Measurements from ENCODE around the gene RGS3. TPM values are rescaled to one million over a fixed set of nuclear protein-coding genes. Genes with fewer than 3 reads are reported as not detected.

The RGS3 gene
- total RNA-seq, 4 donors from 2014 or later, result 5.9 to 11.8 (median 9.8) TPM

DNA sequence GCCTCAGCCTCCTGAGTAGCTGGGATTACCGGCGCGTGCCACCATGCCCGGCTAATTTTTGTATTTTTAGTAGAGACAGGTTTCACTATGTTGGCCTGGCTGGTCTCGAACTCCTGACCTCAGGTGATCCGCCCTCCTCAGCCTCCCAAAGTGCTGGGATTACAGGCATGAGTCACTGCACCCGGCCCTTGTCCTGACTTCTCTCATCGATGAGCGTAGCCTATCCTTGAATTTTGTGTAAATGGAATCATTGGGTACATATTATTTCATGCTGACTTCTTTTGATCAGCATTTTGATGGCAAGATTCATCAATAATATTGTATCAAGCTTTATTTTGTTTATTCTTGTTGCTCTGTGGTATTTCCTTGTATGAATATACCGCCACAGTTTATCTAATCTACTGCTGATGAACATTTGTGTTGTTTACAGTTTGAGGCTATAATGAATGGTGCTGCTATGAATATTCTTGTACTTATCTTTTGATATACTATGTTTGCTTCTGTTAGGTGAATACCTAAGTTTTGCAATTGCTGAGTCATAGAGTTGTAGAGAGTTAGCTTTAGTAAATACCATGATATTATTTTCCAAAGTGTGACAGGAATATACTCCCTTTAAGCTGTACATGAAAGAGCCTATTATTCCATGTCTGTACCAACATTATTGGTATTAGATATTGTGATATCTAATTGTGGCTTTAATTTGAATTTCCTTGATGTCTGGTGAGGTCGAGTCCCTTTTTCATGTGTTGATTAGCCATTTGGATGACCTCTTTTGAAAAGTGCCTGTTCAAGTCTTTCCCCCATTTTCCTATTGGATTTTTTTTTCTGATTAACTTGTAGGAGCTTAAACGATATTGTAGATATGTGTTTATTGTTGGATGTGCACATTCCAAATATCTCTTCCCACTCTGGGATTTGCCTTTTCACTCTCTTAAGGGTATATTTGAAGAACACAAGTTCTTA lies 107.5 kb downstream of the RGS3 start:
- ATAC-seq (no peak), DNase-seq (peak in 1 of 2 donors; percentile 6)
- Histone ChIP-seq H3K4me3 (no peak overlapping the region), H3K27me3 (no peaks in the 10 kb centered on the region), H3K36me3 (no peaks in the 10 kb centered on the region), H3K9me3 (no peaks in the 10 kb centered on the region), H3K27ac (peak overlapping the region in 3 of 4 donors; percentile 16 to 79 (median 71)), H3K4me1 (peaks cover 58 to 73% of the 10 kb centered on the region in 2 donors)
- intact Hi-C loops (cut with DNase I; ENCODE audit: low total_unique reads), result no loop called here
- TF ChIP-seq, protein P1, sequence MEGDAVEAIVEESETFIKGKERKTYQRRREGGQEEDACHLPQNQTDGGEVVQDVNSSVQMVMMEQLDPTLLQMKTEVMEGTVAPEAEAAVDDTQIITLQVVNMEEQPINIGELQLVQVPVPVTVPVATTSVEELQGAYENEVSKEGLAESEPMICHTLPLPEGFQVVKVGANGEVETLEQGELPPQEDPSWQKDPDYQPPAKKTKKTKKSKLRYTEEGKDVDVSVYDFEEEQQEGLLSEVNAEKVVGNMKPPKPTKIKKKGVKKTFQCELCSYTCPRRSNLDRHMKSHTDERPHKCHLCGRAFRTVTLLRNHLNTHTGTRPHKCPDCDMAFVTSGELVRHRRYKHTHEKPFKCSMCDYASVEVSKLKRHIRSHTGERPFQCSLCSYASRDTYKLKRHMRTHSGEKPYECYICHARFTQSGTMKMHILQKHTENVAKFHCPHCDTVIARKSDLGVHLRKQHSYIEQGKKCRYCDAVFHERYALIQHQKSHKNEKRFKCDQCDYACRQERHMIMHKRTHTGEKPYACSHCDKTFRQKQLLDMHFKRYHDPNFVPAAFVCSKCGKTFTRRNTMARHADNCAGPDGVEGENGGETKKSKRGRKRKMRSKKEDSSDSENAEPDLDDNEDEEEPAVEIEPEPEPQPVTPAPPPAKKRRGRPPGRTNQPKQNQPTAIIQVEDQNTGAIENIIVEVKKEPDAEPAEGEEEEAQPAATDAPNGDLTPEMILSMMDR (IDR thresholded peaks at IDR 0.05 in 4 of 5, conservative IDR thresholded peaks at IDR 0.05 in 1 of 5), result no peak
- TF ChIP-seq POLR2A (IDR thresholded peaks at IDR 0.05), result no peak
- in situ Hi-C loops (cut with MboI; ENCODE audit: low sequenced_read_pairs in 4 of 4), result no loop called here

DNA sequence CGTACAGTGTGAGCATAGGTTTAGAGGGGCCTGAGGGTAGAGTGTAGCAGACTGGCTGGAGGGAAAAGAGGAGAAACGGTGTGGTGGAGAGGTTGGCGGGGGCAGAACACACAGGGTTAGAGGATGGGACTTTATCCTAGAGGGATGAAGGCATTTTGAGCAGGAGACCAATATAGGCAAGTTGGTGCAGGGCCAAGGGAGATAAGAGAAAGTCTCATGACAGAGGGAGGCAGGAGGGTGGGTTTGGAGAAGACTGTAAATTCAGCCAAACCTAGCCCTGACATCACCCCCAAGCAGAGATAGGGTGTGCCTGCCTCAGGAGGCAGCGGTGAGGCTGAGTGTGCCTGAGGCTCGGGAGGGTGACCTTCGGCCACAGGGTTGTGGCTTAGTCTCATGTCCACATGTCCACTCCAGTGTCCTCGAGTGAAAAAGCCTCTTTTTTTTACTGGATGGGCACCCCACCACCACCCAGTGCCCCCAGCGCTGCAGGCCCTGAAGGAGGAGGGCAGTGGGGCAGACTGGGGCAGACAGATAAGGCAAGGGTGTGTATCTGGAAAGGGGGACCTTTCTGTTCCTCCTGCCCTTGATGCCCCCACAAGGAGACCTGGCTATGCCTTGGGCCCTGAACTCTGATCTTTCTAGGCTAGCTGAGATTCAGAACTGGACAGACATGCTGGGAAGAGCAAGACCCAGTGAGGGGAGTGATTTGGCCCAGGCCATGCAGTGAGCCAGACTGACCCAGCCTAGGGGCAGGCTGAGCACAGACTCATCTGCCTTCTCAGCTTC lies 108.7 kb downstream of the RGS3 start:
- Histone ChIP-seq H3K27me3 (no peaks in the 10 kb centered on the region), H3K4me1 (peaks cover 51 to 65% of the 10 kb centered on the region in 2 donors), H3K36me3 (no peaks in the 10 kb centered on the region), H3K27ac (peak overlapping the region; percentile 60 to 73 (median 70)), H3K4me3 (no peak overlapping the region), H3K9me3 (no peaks in the 10 kb centered on the region)
- intact Hi-C loops (cut with DNase I; ENCODE audit: low total_unique reads) (no loop called here), in situ Hi-C loops (cut with MboI; ENCODE audit: low sequenced_read_pairs in 4 of 4) (no loop called here)
- TF ChIP-seq POLR2A (IDR thresholded peaks at IDR 0.05), result no peak
- TF ChIP-seq, protein P1 (IDR thresholded peaks at IDR 0.05 in 4 of 5, conservative IDR thresholded peaks at IDR 0.05 in 1 of 5), result no peak
- ATAC-seq (no peak), DNase-seq (peak in 1 of 2 donors; percentile 13)

DNA sequence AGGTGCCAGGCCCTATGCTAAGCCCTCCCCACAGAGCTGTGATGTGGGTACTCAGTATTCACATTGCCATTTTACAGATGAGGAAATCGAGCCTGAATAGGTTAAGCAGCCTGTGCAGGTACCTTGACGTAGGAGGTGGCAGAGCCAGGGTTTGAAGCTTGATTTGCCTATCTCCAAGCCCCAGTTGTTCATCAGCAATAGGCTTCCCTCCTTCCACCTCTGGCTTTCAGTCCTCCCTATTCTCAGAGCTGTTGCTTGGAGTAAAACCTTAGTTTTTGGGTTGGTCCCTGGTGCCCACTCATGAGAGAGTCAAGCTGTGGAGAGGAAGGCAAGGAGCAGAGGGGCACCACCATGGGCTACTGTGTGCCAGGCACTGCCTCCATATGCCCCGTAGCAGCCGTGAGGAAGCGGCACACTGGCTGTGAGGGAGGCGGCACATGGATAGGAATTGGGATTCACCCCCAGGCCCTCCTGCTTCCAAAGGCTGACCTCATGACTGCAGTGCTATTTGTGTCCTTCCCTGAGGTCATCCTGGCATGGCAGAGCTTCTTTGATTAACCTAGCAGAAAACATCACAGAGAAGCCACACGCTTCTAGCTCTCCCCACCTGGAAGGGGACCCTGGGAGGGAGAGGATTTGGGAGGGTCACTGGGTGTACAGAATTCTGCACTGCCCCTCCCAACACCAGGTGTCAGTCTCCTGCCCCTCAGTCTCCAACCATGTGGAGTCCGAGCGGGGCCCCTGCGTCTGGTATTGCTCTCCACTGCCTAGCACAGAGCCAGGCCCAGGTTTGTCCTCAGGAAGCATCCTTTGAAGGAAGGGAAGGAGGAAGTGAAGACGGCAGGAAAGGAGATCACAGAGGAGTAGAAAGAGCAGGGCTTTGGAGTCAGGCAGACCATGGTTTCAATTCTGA lies 109.8 kb downstream of the RGS3 start:
- in situ Hi-C loops (cut with MboI; ENCODE audit: low sequenced_read_pairs in 4 of 4) (no loop called here), intact Hi-C loops (cut with DNase I; ENCODE audit: low total_unique reads) (no loop called here)
- Histone ChIP-seq H3K27me3 (no peaks in the 10 kb centered on the region), H3K4me1 (peaks cover 51 to 59% of the 10 kb centered on the region in 2 donors), H3K27ac (peak overlapping the region; percentile 60 to 73 (median 70)), H3K9me3 (no peaks in the 10 kb centered on the region), H3K36me3 (no peaks in the 10 kb centered on the region), H3K4me3 (no peak overlapping the region)
- peak in 1 of 2 donors; percentile 58 for DNase-seq
- TF ChIP-seq, protein P1 (IDR thresholded peaks at IDR 0.05 in 4 of 5, conservative IDR thresholded peaks at IDR 0.05 in 1 of 5), result no peak
- TF ChIP-seq POLR2A (IDR thresholded peaks at IDR 0.05), result no peak
- peak; percentile 56 to 65 for ATAC-seq

DNA sequence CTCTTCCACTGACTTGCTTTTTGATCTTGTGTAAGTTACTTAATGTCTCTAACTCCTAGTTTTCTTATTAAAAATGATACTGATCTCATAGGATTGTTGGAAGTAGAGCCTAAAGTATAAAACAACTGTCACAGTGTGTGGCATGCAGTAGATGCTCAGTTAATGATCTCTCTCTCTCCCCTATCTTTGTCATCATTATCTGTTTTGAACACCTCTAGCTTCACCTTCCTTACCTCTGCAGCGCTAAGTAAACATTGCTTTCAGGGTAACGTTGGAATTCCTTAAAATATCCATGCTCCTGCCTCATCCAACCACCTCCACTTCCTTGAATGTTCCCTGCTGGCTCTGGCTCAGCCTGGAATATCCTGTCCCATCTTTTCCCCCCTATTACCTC lies 110.4 kb downstream of the RGS3 start:
- Histone ChIP-seq H3K27me3 (no peaks in the 10 kb centered on the region), H3K4me1 (peaks cover 49 to 53% of the 10 kb centered on the region in 2 donors), H3K9me3 (no peaks in the 10 kb centered on the region), H3K27ac (peak overlapping the region; percentile 60 to 73 (median 70)), H3K36me3 (no peaks in the 10 kb centered on the region), H3K4me3 (no peak overlapping the region)
- in situ Hi-C loops (cut with MboI; ENCODE audit: low sequenced_read_pairs in 4 of 4) (no loop called here), intact Hi-C loops (cut with DNase I; ENCODE audit: low total_unique reads) (no loop called here)
- DNase-seq (no peak), ATAC-seq (no peak)
- TF ChIP-seq, protein P1 (IDR thresholded peaks at IDR 0.05 in 4 of 5, conservative IDR thresholded peaks at IDR 0.05 in 1 of 5), result no peak
- no peak for TF ChIP-seq POLR2A (IDR thresholded peaks at IDR 0.05)

All from gastrocnemius medialis (tissue), 4 donors.